Spleen (tissue), 11 donors: ENCODE measurements around the gene NDST3. TPM values are rescaled to one million over a fixed set of nuclear protein-coding genes. Genes with fewer than 3 reads are reported as not detected.

ENCODE experiments used
- DNase-seq: peaks from one replicate; pipeline ENCODE4 v3.0.0-alpha.2; 2020
- H3K27ac ChIP-seq, 8 donors: fragments of 200-600 bp; sonication (generic) in 7 of 8; 1 replicate in 4 of 8; 2 replicates in 4 of 8; pipeline versions ENCODE4 v1.5.0 to v1.8.0; 2016 to 2021; ENCODE audit warnings: inconsistent platforms in 4 of 8, mild to moderate bottlenecking in 4 of 8, moderate library complexity in 1 of 8
- H3K27me3 ChIP-seq, 7 donors: fragments of 200-600 bp; sonication (generic) in 6 of 7; replicated peaks in 1 of 7; 1 replicate in 4 of 7; 2 replicates in 3 of 7; pipeline versions ENCODE4 v1.5.0 to v1.8.0; 2016 to 2021; ENCODE audit warnings: inconsistent platforms in 3 of 7, mild to moderate bottlenecking in 1 of 7
- H3K36me3 ChIP-seq, 6 donors: fragments of 200-600 bp; sonication (generic) in 5 of 6; 1 replicate in 4 of 6; 2 replicates in 2 of 6; pipeline versions ENCODE4 v1.5.0 to v1.8.0; 2016 to 2021; ENCODE audit warnings: inconsistent platforms in 2 of 6
- H3K4me1 ChIP-seq, 6 donors: fragments of 200-600 bp; sonication (generic) in 5 of 6; 1 replicate in 3 of 6; 2 replicates in 3 of 6; pipeline versions ENCODE4 v1.5.0 to v1.8.0; 2016 to 2021; ENCODE audit warnings: inconsistent platforms in 3 of 6
- H3K4me3 ChIP-seq, 8 donors: fragments of 200-600 bp; sonication (generic) in 7 of 8; 1 replicate in 4 of 8; 2 replicates in 4 of 8; pipeline versions ENCODE4 v1.5.0 to v1.8.0; 2016 to 2021; ENCODE audit warnings: inconsistent platforms in 4 of 8, mild to moderate bottlenecking in 4 of 8, moderate library complexity in 2 of 8
- H3K9me3 ChIP-seq, 8 donors: fragments of 200-600 bp; sonication (generic) in 7 of 8; 1 replicate in 4 of 8; 2 replicates in 4 of 8; pipeline versions ENCODE4 v1.5.0 to v1.8.0; 2016 to 2021; ENCODE audit warnings: inconsistent platforms in 4 of 8
- CTCF ChIP-seq, 11 experiments: fragments of 200-600 bp in 7 of 11; fragments of 450-650 bp in 4 of 11; sonication (generic) in 4 of 11; IDR thresholded peaks in 8 of 11; conservative IDR thresholded peaks in 3 of 11; 1 replicate in 7 of 11; 2 replicates in 4 of 11; pipeline versions ENCODE4 v1.4.0 to v1.8.0; 2016 to 2021; ENCODE audit warnings: antibody characterized with exemption in 11 of 11, inconsistent platforms in 4 of 11, mild to moderate bottlenecking in 1 of 11
- POLR2A ChIP-seq, 3 donors: fragments of 450-650 bp; IDR thresholded peaks; one replicate each; pipeline ENCODE4 v1.5.1; 2017; ENCODE audit warnings: antibody characterized with exemption in 3 of 3, mild to moderate bottlenecking in 1 of 3
- POLR2AphosphoS5 ChIP-seq, 3 donors: sonication (generic); formaldehyde crosslinking; IDR thresholded peaks; one replicate each; pipeline ENCODE4 v1.5.1; 2017; ENCODE audit warnings: antibody characterized with exemption in 3 of 3
- WGBS, 5 donors: extraction: QIAGEN DNeasy Blood & Tissue Kit in 3 of 5; methylation state at CpG; one replicate each; pipeline versions ENCODE4 v1.1.5 to v1.1.7; 2013 to 2018; 5-methylcytosine and 5-hydroxymethylcytosine counted together
- intact Hi-C: fragments of 100-400 bp; cut with DNase I; formaldehyde crosslinking; loops from one replicate; pipeline ENCODE4 v1.15.0; 2023; ENCODE audit warnings: low total_unique reads
- polyA plus RNA-seq, 3 donors: library from polyadenylated mRNA; stranded (reverse); fragments of 200-250 nt; gene quantifications; one replicate each; pipeline ENCODE4 v1.2.1, GENCODE V29; 2013
- total RNA-seq, 7 donors: library from RNA; depleted of rRNA in 3 of 7; stranded (reverse); fragments of >200 nt in 3 of 7; fragmentation: NEBNext Ultra II Directional in 4 of 7; extraction: Animal tissue kit (Norgen Biotek cat#: 25700) in 4 of 7; gene quantifications; one replicate each; pipeline versions ENCODE4 v1.1.0 to v1.2.1, GENCODE V29; 2016 to 2021
- donor health status: healthy with polysubstance abuse.
- donor health status: DM: no; HTN: no; CAD: no; lungs with moderate emphysema.
- donor health status: DM: no; HTN: no; CAD: no.
- donor health status: Bipolar disorder and iron deficiency.
- donor health status: healthy.
- donor health status: DM: no; HTN: no; CAD: no.
- donor health status: DM: yes; HTN: yes; CAD: no.

The NDST3 gene
- total and polyA plus RNA-seq, 10 donors: 0.24 to 21.9 (median 5.7) TPM

- Histone ChIP-seq H3K36me3 (no peaks in the 10 kb centered on the region), H3K4me1 (no peaks in the 10 kb centered on the region), H3K9me3 (no peaks in the 10 kb centered on the region), H3K4me3 (no peak overlapping the region), H3K27ac (no peak overlapping the region), H3K27me3 (no peaks in the 10 kb centered on the region)
- DNase-seq: no peak
- intact Hi-C loops: no loop called here
- WGBS, 5 donors: 73 to 88% (median 78%) methylated on average over 2 of the region's 2 CpGs
- TF ChIP-seq POLR2AphosphoS5 (IDR thresholded peaks at IDR 0.05) (no peak), POLR2A (IDR thresholded peaks at IDR 0.05) (no peak), CTCF (IDR thresholded peaks at IDR 0.05 in 8 of 11, conservative IDR thresholded peaks at IDR 0.05 in 3 of 11) (no peak)
Observed at GRCh38 chr4:118237531-118237930, 203.2 kb downstream of the NDST3 start.

DNA sequence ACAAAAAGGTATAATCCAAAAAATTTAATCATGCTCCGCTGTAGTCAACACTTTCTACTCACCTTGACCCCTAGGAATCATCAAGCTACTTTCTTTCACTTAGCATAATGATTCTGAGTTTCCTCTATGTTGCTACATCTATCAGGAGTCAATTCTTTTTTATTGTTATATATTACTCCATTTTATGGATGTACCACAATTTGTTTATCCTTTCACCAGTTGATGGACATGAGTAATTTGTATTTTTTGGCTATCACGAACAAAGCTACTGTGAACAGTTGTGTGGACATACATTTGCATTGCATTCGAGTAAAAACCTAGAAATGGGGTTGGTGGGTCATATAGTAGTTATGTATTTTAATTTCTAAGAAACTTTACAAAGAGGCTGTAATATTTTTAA lies 215.6 kb downstream of the NDST3 start:
- WGBS, 5 donors: 81 to 91% (median 89%) methylated on average over 3 of the region's 3 CpGs
- no peak overlapping the region for H3K27ac ChIP-seq
- H3K9me3 ChIP-seq: peaks cover 0 to 10% (median 0%) of the 10 kb centered on the region in 8 donors
- no peaks in the 10 kb centered on the region for H3K27me3 ChIP-seq
- DNase-seq: no peak
- no peaks in the 10 kb centered on the region for H3K4me1 ChIP-seq
- H3K4me3 ChIP-seq: no peak overlapping the region
- TF ChIP-seq POLR2AphosphoS5 (IDR thresholded peaks at IDR 0.05) (no peak), CTCF (IDR thresholded peaks at IDR 0.05 in 8 of 11, conservative IDR thresholded peaks at IDR 0.05 in 3 of 11) (no peak), POLR2A (IDR thresholded peaks at IDR 0.05) (no peak)
- intact Hi-C loops: no loop called here
- no peaks in the 10 kb centered on the region for H3K36me3 ChIP-seq

GRCh38 chr4:118254368-118254767 lies 220.1 kb downstream of the NDST3 start:
- H3K36me3 ChIP-seq: no peaks in the 10 kb centered on the region
- no peak overlapping the region for H3K4me3 ChIP-seq
- intact Hi-C loops: no loop called here
- H3K27ac ChIP-seq: no peak overlapping the region
- TF ChIP-seq CTCF (IDR thresholded peaks at IDR 0.05 in 8 of 11, conservative IDR thresholded peaks at IDR 0.05 in 3 of 11) (no peak), POLR2AphosphoS5 (IDR thresholded peaks at IDR 0.05) (no peak), POLR2A (IDR thresholded peaks at IDR 0.05) (no peak)
- no peak for DNase-seq
- no peaks in the 10 kb centered on the region for H3K4me1 ChIP-seq
- H3K9me3 ChIP-seq: peaks cover 0 to 10% (median 0%) of the 10 kb centered on the region in 8 donors
- no peaks in the 10 kb centered on the region for H3K27me3 ChIP-seq

DNA sequence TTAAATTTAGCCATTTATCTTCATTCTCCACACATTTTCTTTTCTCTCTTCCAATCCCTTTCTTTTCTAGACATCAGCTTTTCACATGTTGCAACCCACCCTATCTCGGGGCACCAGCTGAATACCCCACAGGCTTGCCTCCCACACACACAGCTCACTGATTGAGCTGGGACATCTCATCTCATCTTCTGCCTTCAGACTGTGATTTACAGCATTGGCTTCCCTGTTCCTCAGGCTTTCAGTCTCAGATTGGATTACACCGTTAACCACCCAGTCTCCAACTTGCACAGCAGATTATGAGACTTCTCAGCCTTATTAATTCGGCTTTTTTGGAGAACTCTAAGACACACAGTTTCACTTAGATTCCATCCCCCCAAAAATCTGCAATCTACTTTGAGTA lies 224.8 kb downstream of the NDST3 start:
- Histone ChIP-seq H3K27me3 (no peaks in the 10 kb centered on the region), H3K4me3 (no peak overlapping the region), H3K9me3 (no peaks in the 10 kb centered on the region), H3K36me3 (no peaks in the 10 kb centered on the region), H3K27ac (no peak overlapping the region), H3K4me1 (no peaks in the 10 kb centered on the region)
- WGBS, 5 donors: 79 to 96% (median 80%) methylated on average over 3 of the region's 3 CpGs
- no peak for DNase-seq
- intact Hi-C loops: no loop called here
- no peak for TF ChIP-seq CTCF (IDR thresholded peaks at IDR 0.05 in 8 of 11, conservative IDR thresholded peaks at IDR 0.05 in 3 of 11)
- TF ChIP-seq POLR2AphosphoS5 (IDR thresholded peaks at IDR 0.05): no peak
